Sigmoid colon (tissue), 7 donors: ENCODE results near the gene MAD1L1. TPM values are rescaled to one million over a fixed set of nuclear protein-coding genes. Genes with fewer than 3 reads are reported as not detected.

Source experiments
- DNase-seq: peaks from one replicate; pipeline ENCODE4 v3.0.0-alpha.2; 2019
- H3K27ac ChIP-seq, 4 donors: fragments of 200-600 bp; sonication (generic); one replicate each; pipeline ENCODE4 v1.5.1; 2016 to 2019; ENCODE audit warnings: mild to moderate bottlenecking in 1 of 4
- H3K27me3 ChIP-seq, 3 donors: fragments of 200-600 bp; sonication (generic); one replicate each; pipeline ENCODE4 v1.5.1; 2019; ENCODE audit warnings: mild to moderate bottlenecking in 1 of 3
- H3K36me3 ChIP-seq, 4 donors: fragments of 200-600 bp; sonication (generic); one replicate each; pipeline ENCODE4 v1.5.1; 2016 to 2019
- H3K4me1 ChIP-seq, 4 donors: fragments of 200-600 bp; sonication (generic); one replicate each; pipeline ENCODE4 v1.5.1; 2017 to 2019
- H3K4me3 ChIP-seq, 4 donors: fragments of 200-600 bp; sonication (generic); one replicate each; pipeline ENCODE4 v1.5.1; 2017 to 2019; ENCODE audit warnings: mild to moderate bottlenecking in 2 of 4, moderate library complexity in 1 of 4
- H3K9me3 ChIP-seq, 4 donors: fragments of 200-600 bp in 3 of 4; sonication (generic) in 3 of 4; one replicate each; pipeline versions ENCODE4 v1.5.1 to v1.6.1; 2013 to 2019
- EP300 ChIP-seq, 4 donors: sonication (generic); formaldehyde crosslinking; IDR thresholded peaks; one replicate each; pipeline ENCODE4 v1.6.1; 2017; ENCODE audit warnings: antibody characterized with exemption in 4 of 4
- POLR2A ChIP-seq, 2 donors: fragments of 450-650 bp; IDR thresholded peaks; one replicate each; pipeline ENCODE4 v1.6.1; 2016; ENCODE audit warnings: antibody characterized with exemption in 2 of 2, mild to moderate bottlenecking in 2 of 2, moderate library complexity in 2 of 2
- POLR2AphosphoS5 ChIP-seq, 4 donors: sonication (generic); formaldehyde crosslinking; IDR thresholded peaks; one replicate each; pipeline ENCODE4 v1.6.1; 2017; ENCODE audit warnings: antibody characterized with exemption in 4 of 4
- WGBS, 2 donors: extraction: QIAGEN DNeasy Blood & Tissue Kit; methylation state at CpG; one replicate each; pipeline ENCODE4 v1.1.7; 2013; 5-methylcytosine and 5-hydroxymethylcytosine counted together
- intact Hi-C: fragments of 100-400 bp; cut with DNase I; formaldehyde crosslinking; loops from one replicate; pipeline ENCODE4 v1.15.1; 2023
- polyA plus RNA-seq, 3 donors: library from polyadenylated mRNA; stranded (reverse); fragments of 200-250 nt; gene quantifications; one replicate each; pipeline ENCODE4 v1.2.3, GENCODE V29; 2013
- total RNA-seq, 4 donors: library from RNA; depleted of rRNA; stranded (reverse); fragments of >200 nt; gene quantifications; one replicate each; pipeline ENCODE4 v1.1.0, GENCODE V29; 2016
- TF ChIP-seq, protein P1 (sequence below), 4 experiments: fragments of 450-650 bp in 3 of 4; fragments of 200-600 bp in 1 of 4; IDR thresholded peaks; one replicate each; pipeline ENCODE4 v1.5.1; 2016 to 2019; ENCODE audit warnings: antibody characterized with exemption in 4 of 4, mild to moderate bottlenecking in 3 of 4, moderate library complexity in 2 of 4
- donor health status: healthy with polysubstance abuse.
- donor health status: Bipolar disorder and iron deficiency.
- donor health status: healthy.

MAD1L1 gene
- total and polyA plus RNA-seq, 7 donors = 10.2 to 38.4 (median 20.6) TPM

DNA sequence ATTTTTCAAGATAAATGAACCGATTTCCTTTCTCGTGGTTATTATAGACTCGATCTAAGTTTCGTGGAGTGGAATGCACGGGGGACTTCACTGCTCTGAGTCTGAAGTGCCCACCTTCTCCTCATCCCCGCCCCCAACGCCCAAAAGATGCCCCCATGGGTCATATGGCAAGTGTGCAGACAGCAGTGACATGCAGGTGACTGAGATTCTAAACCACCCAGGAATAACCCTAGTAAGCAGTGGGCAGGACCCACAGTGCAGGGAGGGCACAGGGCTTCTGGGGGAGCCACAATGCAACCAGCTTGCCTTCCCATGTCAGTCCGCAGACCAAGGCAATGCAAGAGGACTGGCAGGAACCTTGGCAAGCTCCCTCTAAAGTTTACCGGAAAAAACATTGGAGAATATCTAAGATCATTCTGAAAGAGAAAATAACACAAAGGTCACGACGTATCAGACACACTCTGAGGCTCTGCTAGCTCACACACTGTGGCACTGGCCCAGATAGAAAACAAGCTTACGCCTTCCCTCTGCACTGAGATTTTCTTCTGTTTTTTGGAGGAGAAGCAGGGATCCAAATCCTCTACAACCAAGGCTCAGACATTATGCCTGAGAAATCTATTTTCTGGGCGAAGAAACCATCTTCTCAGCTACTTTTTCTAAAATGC lies 239.6 kb downstream of the MAD1L1 start:
- 81 to 86% methylated on average over 13 of the region's 13 CpGs for WGBS, 2 donors
- intact Hi-C loops = no loop called here

DNA sequence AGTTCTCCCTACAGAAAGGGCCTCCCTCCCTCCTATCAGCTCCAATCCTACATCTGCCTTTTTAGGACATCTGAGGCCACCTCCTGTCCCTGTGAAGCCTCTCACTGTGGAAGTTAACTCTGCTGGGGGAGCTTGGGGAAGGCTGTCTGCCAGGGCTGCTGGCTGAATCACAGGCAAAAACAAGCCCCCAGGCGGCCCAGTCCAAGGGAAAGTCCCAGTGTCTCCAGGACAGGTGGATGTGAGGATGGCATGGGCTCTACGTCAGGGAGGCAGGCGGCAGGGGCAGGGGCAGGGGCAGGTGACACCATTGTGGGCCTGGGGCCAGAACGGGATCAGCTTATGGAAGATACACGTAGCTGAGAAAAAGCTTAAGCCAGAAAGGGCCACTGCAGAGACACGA lies 240.2 kb downstream of the MAD1L1 start:
- H3K36me3 ChIP-seq = no peaks in the 10 kb centered on the region
- TF ChIP-seq, protein P1, sequence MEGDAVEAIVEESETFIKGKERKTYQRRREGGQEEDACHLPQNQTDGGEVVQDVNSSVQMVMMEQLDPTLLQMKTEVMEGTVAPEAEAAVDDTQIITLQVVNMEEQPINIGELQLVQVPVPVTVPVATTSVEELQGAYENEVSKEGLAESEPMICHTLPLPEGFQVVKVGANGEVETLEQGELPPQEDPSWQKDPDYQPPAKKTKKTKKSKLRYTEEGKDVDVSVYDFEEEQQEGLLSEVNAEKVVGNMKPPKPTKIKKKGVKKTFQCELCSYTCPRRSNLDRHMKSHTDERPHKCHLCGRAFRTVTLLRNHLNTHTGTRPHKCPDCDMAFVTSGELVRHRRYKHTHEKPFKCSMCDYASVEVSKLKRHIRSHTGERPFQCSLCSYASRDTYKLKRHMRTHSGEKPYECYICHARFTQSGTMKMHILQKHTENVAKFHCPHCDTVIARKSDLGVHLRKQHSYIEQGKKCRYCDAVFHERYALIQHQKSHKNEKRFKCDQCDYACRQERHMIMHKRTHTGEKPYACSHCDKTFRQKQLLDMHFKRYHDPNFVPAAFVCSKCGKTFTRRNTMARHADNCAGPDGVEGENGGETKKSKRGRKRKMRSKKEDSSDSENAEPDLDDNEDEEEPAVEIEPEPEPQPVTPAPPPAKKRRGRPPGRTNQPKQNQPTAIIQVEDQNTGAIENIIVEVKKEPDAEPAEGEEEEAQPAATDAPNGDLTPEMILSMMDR (IDR thresholded peaks at IDR 0.05) = no peak
- TF ChIP-seq POLR2AphosphoS5 (IDR thresholded peaks at IDR 0.05) = no peak
- TF ChIP-seq POLR2A (IDR thresholded peaks at IDR 0.05) = no peak
- TF ChIP-seq EP300 (IDR thresholded peaks at IDR 0.05) = no peak
- WGBS, 2 donors = 92 to 95% methylated on average over 6 of the region's 6 CpGs
- no peak overlapping the region for H3K4me3 ChIP-seq
- no peaks in the 10 kb centered on the region for H3K27me3 ChIP-seq
- no peak overlapping the region for H3K27ac ChIP-seq
- no peaks in the 10 kb centered on the region for H3K4me1 ChIP-seq
- H3K9me3 ChIP-seq = no peaks in the 10 kb centered on the region
- intact Hi-C loops = no loop called here
- no peak for DNase-seq

More for the DNA sequence above, 239.6 kb downstream of the MAD1L1 start:
- Histone ChIP-seq H3K27ac (no peak overlapping the region), H3K36me3 (no peaks in the 10 kb centered on the region), H3K27me3 (no peaks in the 10 kb centered on the region), H3K4me1 (no peaks in the 10 kb centered on the region), H3K9me3 (no peaks in the 10 kb centered on the region), H3K4me3 (no peak overlapping the region)
- TF ChIP-seq, protein P1 (IDR thresholded peaks at IDR 0.05) = no peak
- TF ChIP-seq POLR2AphosphoS5 (IDR thresholded peaks at IDR 0.05) (no peak), POLR2A (IDR thresholded peaks at IDR 0.05) (no peak), EP300 (IDR thresholded peaks at IDR 0.05) (no peak)
- no peak for DNase-seq

DNA sequence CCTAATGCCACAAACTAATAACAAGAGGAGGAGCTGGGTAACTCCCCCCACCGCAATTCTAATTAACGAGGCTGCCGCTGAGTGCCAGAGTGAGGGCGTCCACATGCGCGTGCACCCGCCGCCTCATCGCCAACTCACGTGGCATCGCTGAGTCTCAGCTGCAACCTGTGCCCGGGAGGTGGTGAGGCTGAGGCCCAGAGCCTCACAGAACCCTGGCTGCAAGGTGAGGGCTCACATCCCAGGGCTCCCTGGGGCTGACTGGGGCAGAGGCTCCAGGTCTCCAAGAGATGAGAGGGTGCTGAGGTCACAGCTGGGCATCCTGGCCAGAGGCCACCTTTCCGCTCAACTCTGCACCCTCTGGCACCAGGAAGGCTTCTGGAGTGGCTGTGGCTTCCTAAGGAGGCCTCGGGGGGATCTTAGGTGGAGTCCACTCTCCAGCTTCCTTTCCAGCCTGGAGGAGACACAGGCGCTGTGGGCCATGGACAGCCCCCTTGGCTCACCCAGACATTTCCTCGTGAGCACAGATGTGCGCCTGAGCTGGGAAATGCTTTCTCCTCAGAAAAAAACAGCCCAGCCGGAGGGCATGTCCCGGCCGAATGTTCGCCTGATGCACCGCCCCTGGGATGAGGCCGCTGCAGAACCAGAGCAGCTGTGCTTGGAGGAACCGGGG lies 242.6 kb downstream of the MAD1L1 start:
- TF ChIP-seq EP300 (IDR thresholded peaks at IDR 0.05) = no peak
- TF ChIP-seq POLR2AphosphoS5 (IDR thresholded peaks at IDR 0.05) = no peak
- TF ChIP-seq, protein P1 (IDR thresholded peaks at IDR 0.05) = no peak
- TF ChIP-seq POLR2A (IDR thresholded peaks at IDR 0.05) = no peak
- WGBS, 2 donors = 87 to 92% methylated on average over 24 of the region's 24 CpGs
- no peaks in the 10 kb centered on the region for H3K9me3 ChIP-seq
- H3K36me3 ChIP-seq = no peaks in the 10 kb centered on the region
- no peak for DNase-seq
- intact Hi-C loops = no loop called here
- H3K27me3 ChIP-seq = no peaks in the 10 kb centered on the region
- H3K27ac ChIP-seq = no peak overlapping the region
- no peaks in the 10 kb centered on the region for H3K4me1 ChIP-seq
- no peak overlapping the region for H3K4me3 ChIP-seq

DNA sequence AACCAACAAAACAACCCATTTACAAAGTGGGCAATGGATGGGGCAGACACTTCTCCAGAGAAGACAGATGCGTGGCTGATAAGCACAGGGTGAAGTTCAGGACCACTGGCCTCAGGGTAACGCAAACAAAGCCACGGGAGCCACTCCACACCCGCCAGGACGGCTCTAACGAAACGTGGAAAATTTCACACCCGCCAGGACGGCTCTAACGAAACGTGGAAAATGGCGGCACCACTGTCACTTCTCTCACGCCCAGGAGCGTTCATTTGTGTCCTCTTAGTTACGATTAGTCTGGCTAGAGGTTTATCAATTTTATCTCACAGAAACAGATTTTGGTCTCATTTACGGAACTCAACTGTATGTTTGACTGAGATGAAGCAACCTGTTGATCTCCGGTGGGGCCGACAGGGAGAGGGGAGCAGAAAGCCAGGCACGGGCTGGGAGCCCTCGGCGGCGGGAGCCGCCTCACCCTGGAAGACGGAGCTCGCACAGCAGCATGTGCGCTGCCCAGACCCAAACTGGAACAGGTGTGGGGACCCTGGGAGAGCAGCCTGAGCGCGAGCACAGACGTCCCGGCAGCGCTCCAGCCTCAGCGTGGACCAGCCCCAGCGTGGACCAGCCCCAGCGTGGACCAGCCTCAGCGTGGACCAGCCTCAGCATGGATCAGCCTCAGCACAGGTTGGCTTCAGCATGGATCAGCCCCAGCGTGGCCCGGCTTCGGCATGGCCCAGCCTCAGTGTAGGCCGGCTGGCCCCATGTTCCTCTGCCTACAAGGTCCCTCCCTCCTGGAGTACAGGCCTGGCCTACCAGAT lies 243.5 kb downstream of the MAD1L1 start:
- no peaks in the 10 kb centered on the region for H3K36me3 ChIP-seq
- no peak overlapping the region for H3K4me3 ChIP-seq
- H3K9me3 ChIP-seq = no peaks in the 10 kb centered on the region
- TF ChIP-seq, protein P1 (IDR thresholded peaks at IDR 0.05) = no peak
- TF ChIP-seq EP300 (IDR thresholded peaks at IDR 0.05) (no peak), POLR2A (IDR thresholded peaks at IDR 0.05) (no peak), POLR2AphosphoS5 (IDR thresholded peaks at IDR 0.05) (no peak)
- WGBS, 2 donors = 97% methylated on average over 39 of the region's 39 CpGs
- intact Hi-C loops = no loop called here
- no peak overlapping the region for H3K27ac ChIP-seq
- no peaks in the 10 kb centered on the region for H3K4me1 ChIP-seq
- no peak for DNase-seq
- H3K27me3 ChIP-seq = no peaks in the 10 kb centered on the region
